Measurements from ENCODE around the gene ETV3.

- TF ChIP-seq CTCF (IDR thresholded peaks at IDR 0.05 in 2 of 3, conservative IDR thresholded peaks at IDR 0.05 in 1 of 3; ENCODE audit: borderline replicate concordance in 1 of 3, insufficient read depth in 1 of 3, low read depth in 2 of 3, low read length in 2 of 3), result no peak
- no peak for TF ChIP-seq RAD21 (IDR thresholded peaks at IDR 0.05; ENCODE audit: low read depth)
- TF ChIP-seq ELF1 (IDR thresholded peaks at IDR 0.05; ENCODE audit: borderline replicate concordance, low read depth), result no peak
- no peak for TF ChIP-seq POLR2A (IDR thresholded peaks at IDR 0.05; ENCODE audit: borderline replicate concordance, extremely low read depth, insufficient read depth, insufficient read length)
- TF ChIP-seq, protein P1, sequence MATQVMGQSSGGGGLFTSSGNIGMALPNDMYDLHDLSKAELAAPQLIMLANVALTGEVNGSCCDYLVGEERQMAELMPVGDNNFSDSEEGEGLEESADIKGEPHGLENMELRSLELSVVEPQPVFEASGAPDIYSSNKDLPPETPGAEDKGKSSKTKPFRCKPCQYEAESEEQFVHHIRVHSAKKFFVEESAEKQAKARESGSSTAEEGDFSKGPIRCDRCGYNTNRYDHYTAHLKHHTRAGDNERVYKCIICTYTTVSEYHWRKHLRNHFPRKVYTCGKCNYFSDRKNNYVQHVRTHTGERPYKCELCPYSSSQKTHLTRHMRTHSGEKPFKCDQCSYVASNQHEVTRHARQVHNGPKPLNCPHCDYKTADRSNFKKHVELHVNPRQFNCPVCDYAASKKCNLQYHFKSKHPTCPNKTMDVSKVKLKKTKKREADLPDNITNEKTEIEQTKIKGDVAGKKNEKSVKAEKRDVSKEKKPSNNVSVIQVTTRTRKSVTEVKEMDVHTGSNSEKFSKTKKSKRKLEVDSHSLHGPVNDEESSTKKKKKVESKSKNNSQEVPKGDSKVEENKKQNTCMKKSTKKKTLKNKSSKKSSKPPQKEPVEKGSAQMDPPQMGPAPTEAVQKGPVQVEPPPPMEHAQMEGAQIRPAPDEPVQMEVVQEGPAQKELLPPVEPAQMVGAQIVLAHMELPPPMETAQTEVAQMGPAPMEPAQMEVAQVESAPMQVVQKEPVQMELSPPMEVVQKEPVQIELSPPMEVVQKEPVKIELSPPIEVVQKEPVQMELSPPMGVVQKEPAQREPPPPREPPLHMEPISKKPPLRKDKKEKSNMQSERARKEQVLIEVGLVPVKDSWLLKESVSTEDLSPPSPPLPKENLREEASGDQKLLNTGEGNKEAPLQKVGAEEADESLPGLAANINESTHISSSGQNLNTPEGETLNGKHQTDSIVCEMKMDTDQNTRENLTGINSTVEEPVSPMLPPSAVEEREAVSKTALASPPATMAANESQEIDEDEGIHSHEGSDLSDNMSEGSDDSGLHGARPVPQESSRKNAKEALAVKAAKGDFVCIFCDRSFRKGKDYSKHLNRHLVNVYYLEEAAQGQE (IDR thresholded peaks at IDR 0.05; ENCODE audit: low read depth), result no peak
- TF ChIP-seq TCF7L2 (IDR thresholded peaks at IDR 0.05; ENCODE audit: borderline replicate concordance, extremely low read depth, insufficient read depth, insufficient read length), result no peak
Observed at GRCh38 chr1:157177733-157178394, 39.7 kb upstream of the ETV3 start.
